ENCODE data around the gene STX17.

- no peak for TF ChIP-seq CTCF (IDR thresholded peaks at IDR 0.05)
- TF ChIP-seq POLR2AphosphoS5 (IDR thresholded peaks at IDR 0.05): no peak
Measured at GRCh38 chr9:99876190-99876589, 30.3 kb upstream of the STX17 start.
